Panc1 (cell line): ENCODE data around the gene FBXW11.

ENCODE experiments used
- CTCF ChIP-seq: fragments of 450-650 bp; IDR thresholded peaks from 2 replicates; pipeline ENCODE4 v1.5.1; 2017; ENCODE audit warnings: mild to moderate bottlenecking
- SIN3A ChIP-seq: IDR thresholded peaks from 2 replicates; pipeline ENCODE4 v1.6.1; 2012; ENCODE audit warnings: low read depth, mild to moderate bottlenecking, low read length, moderate library complexity, borderline replicate concordance; ENCODE audit not compliant: insufficient read depth

- TF ChIP-seq SIN3A (no peak), CTCF (no peak)
Observed at GRCh38 chr5:171849585-171850323, 156.7 kb downstream of the FBXW11 start.
